H1 (cell line): ENCODE results near the gene RANBP2. TPM values are rescaled to one million over a fixed set of nuclear protein-coding genes. Genes with fewer than 3 reads are reported as not detected.
"Not testable (repeated sequence)": the region's sequence is repeated elsewhere in the genome, so short reads cannot be mapped to it uniquely, and the experiment has no call there.

Experiments used
- CTCF ChIA-PET: fragments of 300-600 bp; sonication (Branson Sonifier 250); formaldehyde crosslinking; loops from one replicate; lab custom pipeline; 2021; ENCODE audit not compliant: partially characterized antibody; lab: Charles Lee
- POLR2A ChIA-PET: fragments of 300-600 bp; sonication (Branson Sonifier 250); formaldehyde crosslinking; loops from one replicate; lab custom pipeline; 2021; ENCODE audit warnings: inconsistent platforms; ENCODE audit not compliant: partially characterized antibody; lab: Charles Lee
- DNase-seq, 2 experiments: peaks; one replicate each; pipeline versions ENCODE4 v3.0.0 to v3.0.0-alpha.2; 2010 to 2022; ENCODE audit warnings: low spot score in 2 of 2, low read depth in 1 of 2, mixed read lengths in 1 of 2
- FAIRE-seq: peaks from 2 replicates; lab custom pipeline; 2011; peaks lifted over from hg19 to GRCh38; lab: Jason Lieb, UNC
- H2AFZ ChIP-seq: 2 replicates; pipeline ENCODE4 v1.8.1; 2012; ENCODE audit warnings: low read length, inconsistent platforms
- H2AK5ac ChIP-seq: 2 replicates; pipeline ENCODE4 v1.6.1; 2013; ENCODE audit warnings: low read depth, low read length
- H2BK120ac ChIP-seq: replicated peaks from 2 replicates; pipeline ENCODE3; 2013; ENCODE audit warnings: low read depth, low read length, inconsistent platforms
- H2BK12ac ChIP-seq: 2 replicates; pipeline ENCODE4 v1.6.1; 2013; ENCODE audit warnings: low read depth, low read length
- H2BK15ac ChIP-seq: 2 replicates; pipeline ENCODE4 v1.6.1; 2013; ENCODE audit warnings: low read length
- H2BK20ac ChIP-seq: 2 replicates; pipeline ENCODE4 v1.6.1; 2013; ENCODE audit warnings: low read length
- H2BK5ac ChIP-seq: 2 replicates; pipeline ENCODE4 v1.6.1; 2013; ENCODE audit warnings: low read depth, low read length
- H3K14ac ChIP-seq: 2 replicates; pipeline ENCODE4 v1.6.1; 2013; ENCODE audit warnings: inconsistent platforms; ENCODE audit not compliant: insufficient read length
- H3K18ac ChIP-seq: 2 replicates; pipeline ENCODE4 v1.6.1; 2013; ENCODE audit warnings: low read length; ENCODE audit errors: extremely low read depth
- H3K23ac ChIP-seq: 2 replicates; pipeline ENCODE4 v1.6.1; 2013; ENCODE audit warnings: inconsistent platforms; ENCODE audit not compliant: insufficient read length
- H3K23me2 ChIP-seq: 2 replicates; pipeline ENCODE4 v1.6.1; 2013; ENCODE audit warnings: low read depth, low read length
- H3K27ac ChIP-seq: 2 replicates; pipeline ENCODE4 v1.6.1; 2011; ENCODE audit warnings: low read depth, low read length, inconsistent platforms
- H3K27me3 ChIP-seq, 4 experiments: replicated peaks in 1 of 4; 1 replicate in 1 of 4; 2 replicates in 3 of 4; pipeline versions ENCODE4 v1.6.1 to v1.8.1; 2011 to 2013; ENCODE audit warnings: low read length in 3 of 4, mild to moderate bottlenecking in 3 of 4, inconsistent platforms in 2 of 4, mixed read lengths in 2 of 4, moderate library complexity in 1 of 4; ENCODE audit not compliant: control insufficient read depth in 3 of 4, insufficient read depth in 3 of 4; ENCODE audit errors: extremely low read depth in 1 of 4
- H3K36me3 ChIP-seq, 4 experiments: 2 replicates each; pipeline versions ENCODE4 v1.6.1 to v1.8.1; 2011 to 2013; ENCODE audit warnings: mild to moderate bottlenecking in 4 of 4, low read length in 3 of 4, moderate library complexity in 2 of 4, control low read depth in 1 of 4, inconsistent platforms in 1 of 4; ENCODE audit not compliant: insufficient read depth in 4 of 4, control insufficient read depth in 2 of 4
- H3K4ac ChIP-seq: replicated peaks from 2 replicates; pipeline ENCODE3; 2013; ENCODE audit warnings: low read length, low read depth, mixed read lengths, inconsistent platforms; ENCODE audit not compliant: insufficient read length
- H3K4me1 ChIP-seq, 4 experiments: replicated peaks in 1 of 4; 1 replicate in 1 of 4; 2 replicates in 3 of 4; pipeline versions ENCODE4 v1.6.1 to v1.8.1; 2011 to 2013; ENCODE audit warnings: low read length in 3 of 4, inconsistent platforms in 2 of 4, mixed read lengths in 1 of 4; ENCODE audit not compliant: insufficient read depth in 4 of 4, control insufficient read depth in 3 of 4
- H3K4me2 ChIP-seq, 2 experiments: 2 replicates each; pipeline versions ENCODE4 v1.6.1 to v1.8.1; 2011 to 2013; ENCODE audit warnings: low read depth in 2 of 2, low read length in 2 of 2, control low read depth in 1 of 2, inconsistent platforms in 1 of 2, mild to moderate bottlenecking in 1 of 2; ENCODE audit not compliant: insufficient read depth in 1 of 2
- H3K4me3 ChIP-seq, 4 experiments: fragments of 200-600, 300-600 bp in 1 of 4; sonication (generic), shearing (Covaris generic), sonication (Bioruptor Twin) in 1 of 4; 2 replicates each; pipeline versions ENCODE4 v1.5.1 to v1.8.1; 2011 to 2016; ENCODE audit warnings: low read length in 4 of 4, low read depth in 3 of 4, control low read depth in 2 of 4, inconsistent platforms in 2 of 4, mild to moderate bottlenecking in 2 of 4, mixed read lengths in 1 of 4, moderate library complexity in 1 of 4; ENCODE audit not compliant: insufficient read depth in 2 of 4; ENCODE audit errors: extremely low read depth in 1 of 4
- H3K56ac ChIP-seq: replicated peaks from 2 replicates; pipeline ENCODE3; 2013; ENCODE audit warnings: low read depth, mild to moderate bottlenecking, mixed read lengths, low read length, inconsistent platforms; ENCODE audit not compliant: insufficient read length
- H3K79me1 ChIP-seq: 2 replicates; pipeline ENCODE4 v1.6.1; 2013; ENCODE audit warnings: low read depth, low read length, control low read depth
- H3K79me2 ChIP-seq, 2 experiments: 2 replicates each; pipeline versions ENCODE4 v1.6.1 to v1.8.1; 2012 to 2013; ENCODE audit warnings: low read length in 2 of 2, mild to moderate bottlenecking in 2 of 2, inconsistent platforms in 1 of 2; ENCODE audit not compliant: insufficient read depth in 2 of 2, control insufficient read depth in 1 of 2
- H3K9ac ChIP-seq, 4 experiments: replicated peaks in 1 of 4; 1 replicate in 1 of 4; 2 replicates in 3 of 4; pipeline versions ENCODE4 v1.6.1 to v1.8.1; 2011 to 2013; ENCODE audit warnings: low read depth in 3 of 4, low read length in 3 of 4, control low read depth in 2 of 4, mild to moderate bottlenecking in 2 of 4, moderate library complexity in 2 of 4, inconsistent platforms in 1 of 4; ENCODE audit errors: extremely low read depth in 1 of 4
- H3K9me3 ChIP-seq, 2 experiments: 2 replicates each; pipeline versions ENCODE4 v1.6.1 to v1.8.1; 2012 to 2013; ENCODE audit warnings: mild to moderate bottlenecking in 2 of 2, moderate library complexity in 2 of 2, control low read depth in 1 of 2, inconsistent platforms in 1 of 2, low read depth in 1 of 2, low read length in 1 of 2, mixed read lengths in 1 of 2; ENCODE audit not compliant: insufficient read depth in 2 of 2
- H4K20me1 ChIP-seq, 2 experiments: replicated peaks in 1 of 2; 2 replicates each; pipeline versions ENCODE3 to v1.8.1; 2011 to 2013; ENCODE audit warnings: inconsistent platforms in 2 of 2, low read length in 2 of 2, mild to moderate bottlenecking in 1 of 2; ENCODE audit not compliant: insufficient read depth in 2 of 2, control insufficient read depth in 1 of 2
- H4K5ac ChIP-seq: 2 replicates; pipeline ENCODE4 v1.6.1; 2013; ENCODE audit warnings: low read length, low read depth, mixed read lengths, inconsistent platforms; ENCODE audit not compliant: insufficient read length
- H4K8ac ChIP-seq: 2 replicates; pipeline ENCODE4 v1.8.0; 2013; ENCODE audit warnings: mild to moderate bottlenecking, moderate library complexity, low read length, inconsistent platforms; ENCODE audit not compliant: insufficient read depth; ENCODE audit errors: extremely low read depth
- H4K91ac ChIP-seq: replicated peaks from 2 replicates; pipeline ENCODE3; 2013; ENCODE audit warnings: low read length, mixed read lengths, inconsistent platforms; ENCODE audit not compliant: insufficient read length
- WGBS, 2 experiments: shearing (Covaris generic) in 1 of 2; methylation state at CpG; one replicate each; pipeline versions ENCODE4 v1.1.6 to v1.1.7; 2013 to 2015; ENCODE audit warnings: low lambda C conversion rate in 2 of 2, mixed read lengths in 2 of 2, inconsistent platforms in 1 of 2, low coverage in 1 of 2, missing lambda C conversion rate in 1 of 2; ENCODE audit not compliant: insufficient replicate concordance in 2 of 2, insufficient coverage in 1 of 2, insufficient read length in 1 of 2; ENCODE audit errors: extremely low coverage in 1 of 2, missing lambda C conversion rate in 1 of 2; 5-methylcytosine and 5-hydroxymethylcytosine counted together
- polyA plus RNA-seq, 7 experiments: library from polyadenylated mRNA; depleted of rRNA in 3 of 7; stranded (reverse) in 5 of 7; unstranded in 2 of 7; fragments of >200 nt in 5 of 7; fragments of 200-250 nt in 2 of 7; gene quantifications; 1 replicate in 5 of 7; 2 replicates in 1 of 7; 4 replicates in 1 of 7; pipeline versions ENCODE4 v1.2.1 to v1.2.3, GENCODE V29; 2011 to 2013; ENCODE audit warnings: missing spikeins in 2 of 7, mixed read lengths in 2 of 7
- total RNA-seq: library from RNA; stranded (reverse); fragmentation: NEBNext Ultra II Directional; extraction: Animal tissue kit (Norgen Biotek cat#: 25700); gene quantifications from 2 replicates; pipeline ENCODE4 v1.2.1, GENCODE V29; 2021

Gene RANBP2
- total and polyA plus RNA-seq, 2 of the 8 experiments (the other 6 are each of a cell fraction or from before 2014, with no cell fraction given) = 8.2 to 95.9 TPM

- H2BK15ac ChIP-seq, H3K18ac ChIP-seq, H3K36me3 ChIP-seq, H3K4me2 ChIP-seq, H3K23me2 ChIP-seq, H3K9me3 ChIP-seq, H3K4me3 ChIP-seq, H4K8ac ChIP-seq, FAIRE-seq, H2AFZ ChIP-seq, H4K91ac ChIP-seq, DNase-seq, H3K79me2 ChIP-seq, H3K14ac ChIP-seq, H3K4me1 ChIP-seq, H3K27me3 ChIP-seq, H3K23ac ChIP-seq, H3K9ac ChIP-seq, H4K5ac ChIP-seq, H2BK120ac ChIP-seq, H2BK12ac ChIP-seq, H3K4ac ChIP-seq, H4K20me1 ChIP-seq, H2AK5ac ChIP-seq, H3K79me1 ChIP-seq, H2BK20ac ChIP-seq, POLR2A ChIA-PET, H3K27ac ChIP-seq, H2BK5ac ChIP-seq, H3K56ac ChIP-seq: not testable (repeated sequence)
- CTCF ChIA-PET = interaction anchor here (0.6 kb wide), 1 partner anchor 322 kb away, joined by 3 read pairs; no protein-coding TSS in a partner anchor
- WGBS, 2 experiments = no CpG with 5 or more reads among the region's 2 CpGs
Measured at GRCh38 chr2:108680805-108681204, 38.5 kb upstream of the RANBP2 start.
